Measurements from ENCODE around the gene UNC5C. TPM values are rescaled to one million over a fixed set of nuclear protein-coding genes. Genes with fewer than 3 reads are reported as not detected.

Gene UNC5C
- total RNA-seq, 1 donor from 2014 or later: 2.0 TPM

GRCh38 chr4:95409127-95409526 is 139.6 kb downstream of the UNC5C start:
- no peaks in the 10 kb centered on the region for H3K36me3 ChIP-seq
- no peaks in the 10 kb centered on the region for H3K9me3 ChIP-seq (replicated peaks)
- DNase-seq: no peak
- H3K4me1 ChIP-seq: no peaks in the 10 kb centered on the region
- intact Hi-C loops (cut with micrococcal nuclease): no loop called here
- no peaks in the 10 kb centered on the region for H3K27me3 ChIP-seq (ENCODE audit: low read depth)
- no peak overlapping the region for H3K4me3 ChIP-seq
- TF ChIP-seq CTCF (IDR thresholded peaks at IDR 0.05; ENCODE audit: borderline replicate concordance): no peak
- no peak overlapping the region for H3K27ac ChIP-seq (replicated peaks)

GRCh38 chr4:95402299-95402698 is 146.5 kb downstream of the UNC5C start:
- Histone ChIP-seq H3K27me3 (ENCODE audit: low read depth) (no peaks in the 10 kb centered on the region), H3K4me3 (no peak overlapping the region), H3K9me3 (replicated peaks) (no peaks in the 10 kb centered on the region), H3K4me1 (no peaks in the 10 kb centered on the region), H3K36me3 (no peaks in the 10 kb centered on the region), H3K27ac (replicated peaks) (no peak overlapping the region)
- no peak for DNase-seq
- no peak for TF ChIP-seq CTCF (IDR thresholded peaks at IDR 0.05; ENCODE audit: borderline replicate concordance)
- intact Hi-C loops (cut with micrococcal nuclease): no loop called here

GRCh38 chr4:95398217-95398616 is 150.6 kb downstream of the UNC5C start:
- no peak overlapping the region for H3K27ac ChIP-seq (replicated peaks)
- H3K27me3 ChIP-seq (ENCODE audit: low read depth): no peaks in the 10 kb centered on the region
- intact Hi-C loops (cut with micrococcal nuclease): no loop called here
- no peak for DNase-seq
- no peak overlapping the region for H3K4me3 ChIP-seq
- H3K36me3 ChIP-seq: no peaks in the 10 kb centered on the region
- no peaks in the 10 kb centered on the region for H3K9me3 ChIP-seq (replicated peaks)
- TF ChIP-seq CTCF (IDR thresholded peaks at IDR 0.05; ENCODE audit: borderline replicate concordance): no peak
- peaks cover 4% of the 10 kb centered on the region for H3K4me1 ChIP-seq

GRCh38 chr4:95394752-95395306 is 153.9 kb downstream of the UNC5C start:
- no peaks in the 10 kb centered on the region for H3K27me3 ChIP-seq (ENCODE audit: low read depth)
- H3K9me3 ChIP-seq (replicated peaks): no peaks in the 10 kb centered on the region
- TF ChIP-seq CTCF (IDR thresholded peaks at IDR 0.05; ENCODE audit: borderline replicate concordance): no peak
- DNase-seq: no peak
- H3K4me3 ChIP-seq: no peak overlapping the region
- no peaks in the 10 kb centered on the region for H3K36me3 ChIP-seq
- H3K4me1 ChIP-seq: peaks cover 4% of the 10 kb centered on the region
- no peak overlapping the region for H3K27ac ChIP-seq (replicated peaks)
- intact Hi-C loops (cut with micrococcal nuclease): no loop called here

GRCh38 chr4:95393821-95394220 is 155.0 kb downstream of the UNC5C start:
- no peak overlapping the region for H3K4me3 ChIP-seq
- H3K4me1 ChIP-seq: peaks cover 4% of the 10 kb centered on the region
- H3K9me3 ChIP-seq (replicated peaks): no peaks in the 10 kb centered on the region
- DNase-seq: no peak
- TF ChIP-seq CTCF (IDR thresholded peaks at IDR 0.05; ENCODE audit: borderline replicate concordance): no peak
- H3K27me3 ChIP-seq (ENCODE audit: low read depth): no peaks in the 10 kb centered on the region
- intact Hi-C loops (cut with micrococcal nuclease): no loop called here
- no peak overlapping the region for H3K27ac ChIP-seq (replicated peaks)
- no peaks in the 10 kb centered on the region for H3K36me3 ChIP-seq

Measured in left ventricle myocardium inferior (tissue), 1 donor.